Loucy (cell line): ENCODE data around the gene SPRYD7.
A peak's percentile ranks its signal among the peaks of the same experiment; 100 is the strongest.

Source experiments
- H2AFZ ChIP-seq: fragments of 200-600 bp; sonication (generic); 2 replicates; pipeline ENCODE4 v1.6.0; 2016; ENCODE audit warnings: antibody characterized with exemption, mild to moderate bottlenecking, low read length, moderate library complexity
- H3F3A ChIP-seq: fragments of 200-600 bp; 2 replicates; pipeline ENCODE4 v1.6.0; 2016; ENCODE audit warnings: antibody characterized with exemption, low read depth, mild to moderate bottlenecking
- H3K27me3 ChIP-seq: fragments of 200-600 bp; sonication (generic); 2 replicates; pipeline ENCODE4 v1.6.1; 2014; ENCODE audit warnings: low read length, mild to moderate bottlenecking; ENCODE audit not compliant: insufficient read depth, poor library complexity, severe bottlenecking
- H3K36me3 ChIP-seq: fragments of 200-600 bp; sonication (generic); 2 replicates; pipeline ENCODE4 v1.6.1; 2016; ENCODE audit warnings: low read length; ENCODE audit not compliant: insufficient read depth
- H3K4me1 ChIP-seq: fragments of 200-600 bp; sonication (generic); 2 replicates; pipeline ENCODE4 v1.5.1; 2014; ENCODE audit warnings: low read length, mild to moderate bottlenecking; ENCODE audit not compliant: insufficient read depth, poor library complexity, severe bottlenecking
- H3K4me2 ChIP-seq: fragments of 200-600 bp; sonication (generic); 2 replicates; pipeline ENCODE4 v1.6.0; 2014; ENCODE audit warnings: antibody characterized with exemption, low read length, low read depth, mild to moderate bottlenecking; ENCODE audit not compliant: poor library complexity, severe bottlenecking
- H3K4me3 ChIP-seq: fragments of 200-600 bp; sonication (generic); 2 replicates; pipeline ENCODE4 v1.5.1; 2014; ENCODE audit warnings: low read length, mild to moderate bottlenecking, mixed read lengths; ENCODE audit not compliant: poor library complexity, severe bottlenecking
- H3K79me2 ChIP-seq: fragments of 200-600 bp; sonication (generic); 2 replicates; pipeline ENCODE4 v1.6.1; 2014; ENCODE audit warnings: low read length; ENCODE audit not compliant: insufficient read depth
- H3K9ac ChIP-seq: fragments of 200-600 bp; sonication (generic); 2 replicates; pipeline ENCODE4 v1.6.0; 2014; ENCODE audit warnings: mild to moderate bottlenecking, low read depth, low read length, moderate library complexity; ENCODE audit not compliant: poor library complexity, severe bottlenecking
- H3K9me2 ChIP-seq: fragments of 200-600 bp; sonication (generic); replicated peaks from 2 replicates; pipeline ENCODE4 v1.6.1; 2016; ENCODE audit warnings: low read depth, low read length, mixed read lengths
- H3K9me3 ChIP-seq: fragments of 200-600 bp; sonication (generic); 2 replicates; pipeline ENCODE4 v1.6.1; 2014; ENCODE audit warnings: mild to moderate bottlenecking, antibody characterized with exemption, low read length, low read depth; ENCODE audit not compliant: insufficient read depth
- H4K20me1 ChIP-seq: fragments of 200-600 bp; sonication (generic); 2 replicates; pipeline ENCODE4 v1.6.0; 2014; ENCODE audit warnings: antibody characterized with exemption, low read length, mild to moderate bottlenecking; ENCODE audit not compliant: insufficient read depth, poor library complexity, severe bottlenecking
- CTCF ChIP-seq: fragments of 200-600 bp; sonication (generic); conservative IDR thresholded peaks from 2 replicates; pipeline ENCODE4 v1.5.1; 2014; ENCODE audit warnings: mild to moderate bottlenecking, antibody characterized with exemption, low read length
- EZH2phosphoT487 ChIP-seq: fragments of 200-600 bp; IDR thresholded peaks from 2 replicates; pipeline ENCODE4 v1.6.1; 2018; ENCODE audit warnings: antibody characterized with exemption, mild to moderate bottlenecking, moderate library complexity, borderline replicate concordance

Gene SPRYD7

GRCh38 chr13:49877629-49878218 lies 58.4 kb downstream of the SPRYD7 start:
- H3K4me3 ChIP-seq: no peak overlapping the region
- TF ChIP-seq CTCF (no peak), EZH2phosphoT487 (no peak)
- H4K20me1 ChIP-seq: no peaks in the 10 kb centered on the region
- H3K9ac ChIP-seq: no peak overlapping the region
- H2AFZ ChIP-seq: no peak overlapping the region
- no peak overlapping the region for H3K4me2 ChIP-seq
- no peaks in the 10 kb centered on the region for H3K27me3 ChIP-seq
- no peaks in the 10 kb centered on the region for H3F3A ChIP-seq
- no peaks in the 10 kb centered on the region for H3K79me2 ChIP-seq
- H3K4me1 ChIP-seq: no peaks in the 10 kb centered on the region
- no peaks in the 10 kb centered on the region for H3K36me3 ChIP-seq
- peaks cover 17% of the 10 kb centered on the region; the same call in 1 of the 2 replicates for H3K9me3 ChIP-seq
- H3K9me2 ChIP-seq: no peaks in the 10 kb centered on the region

- H3K9ac ChIP-seq: no peak overlapping the region
- H3K36me3 ChIP-seq: no peaks in the 10 kb centered on the region
- no peak overlapping the region for H3K4me2 ChIP-seq
- H3K9me3 ChIP-seq: peaks cover 17% of the 10 kb centered on the region; the same call in 1 of the 2 replicates
- H3K4me1 ChIP-seq: no peaks in the 10 kb centered on the region
- no peaks in the 10 kb centered on the region for H3K27me3 ChIP-seq
- no peak overlapping the region for H2AFZ ChIP-seq
- no peaks in the 10 kb centered on the region for H3K9me2 ChIP-seq
- H4K20me1 ChIP-seq: no peaks in the 10 kb centered on the region
- no peak overlapping the region for H3K4me3 ChIP-seq
- H3F3A ChIP-seq: no peaks in the 10 kb centered on the region
- no peaks in the 10 kb centered on the region for H3K79me2 ChIP-seq
- no peak for TF ChIP-seq EZH2phosphoT487
- TF ChIP-seq CTCF: no peak
Observed at GRCh38 chr13:49874430-49874829, 61.7 kb downstream of the SPRYD7 start.

- no peak for TF ChIP-seq EZH2phosphoT487
- peak; percentile 66 for TF ChIP-seq CTCF
- no peaks in the 10 kb centered on the region for H4K20me1 ChIP-seq
- no peaks in the 10 kb centered on the region for H3K36me3 ChIP-seq
- H3K4me1 ChIP-seq: no peaks in the 10 kb centered on the region
- no peaks in the 10 kb centered on the region for H3K27me3 ChIP-seq
- H3K4me2 ChIP-seq: no peak overlapping the region
- H3K9me3 ChIP-seq: peaks cover 4% of the 10 kb centered on the region; the same call in 1 of the 2 replicates
- no peak overlapping the region for H3K9ac ChIP-seq
- H3K4me3 ChIP-seq: no peak overlapping the region
- H3K9me2 ChIP-seq: no peaks in the 10 kb centered on the region
- no peaks in the 10 kb centered on the region for H3K79me2 ChIP-seq
- H2AFZ ChIP-seq: no peak overlapping the region
- H3F3A ChIP-seq: no peaks in the 10 kb centered on the region
Observed at GRCh38 chr13:49869519-49869918, 66.6 kb downstream of the SPRYD7 start.
